Loucy (cell line): Measurements from ENCODE around the gene HOXB8.

Source experiments
- H2AFZ ChIP-seq: fragments of 200-600 bp; sonication (generic); 2 replicates; pipeline ENCODE4 v1.6.0; 2016; ENCODE audit warnings: antibody characterized with exemption, mild to moderate bottlenecking, low read length, moderate library complexity
- H3F3A ChIP-seq: fragments of 200-600 bp; 2 replicates; pipeline ENCODE4 v1.6.0; 2016; ENCODE audit warnings: antibody characterized with exemption, low read depth, mild to moderate bottlenecking
- H3K27me3 ChIP-seq: fragments of 200-600 bp; sonication (generic); 2 replicates; pipeline ENCODE4 v1.6.1; 2014; ENCODE audit warnings: low read length, mild to moderate bottlenecking; ENCODE audit not compliant: insufficient read depth, poor library complexity, severe bottlenecking
- H3K36me3 ChIP-seq: fragments of 200-600 bp; sonication (generic); 2 replicates; pipeline ENCODE4 v1.6.1; 2016; ENCODE audit warnings: low read length; ENCODE audit not compliant: insufficient read depth
- H3K4me1 ChIP-seq: fragments of 200-600 bp; sonication (generic); 2 replicates; pipeline ENCODE4 v1.5.1; 2014; ENCODE audit warnings: low read length, mild to moderate bottlenecking; ENCODE audit not compliant: insufficient read depth, poor library complexity, severe bottlenecking
- H3K4me2 ChIP-seq: fragments of 200-600 bp; sonication (generic); 2 replicates; pipeline ENCODE4 v1.6.0; 2014; ENCODE audit warnings: antibody characterized with exemption, low read length, low read depth, mild to moderate bottlenecking; ENCODE audit not compliant: poor library complexity, severe bottlenecking
- H3K4me3 ChIP-seq: fragments of 200-600 bp; sonication (generic); 2 replicates; pipeline ENCODE4 v1.5.1; 2014; ENCODE audit warnings: low read length, mild to moderate bottlenecking, mixed read lengths; ENCODE audit not compliant: poor library complexity, severe bottlenecking
- H3K79me2 ChIP-seq: fragments of 200-600 bp; sonication (generic); 2 replicates; pipeline ENCODE4 v1.6.1; 2014; ENCODE audit warnings: low read length; ENCODE audit not compliant: insufficient read depth
- H3K9ac ChIP-seq: fragments of 200-600 bp; sonication (generic); 2 replicates; pipeline ENCODE4 v1.6.0; 2014; ENCODE audit warnings: mild to moderate bottlenecking, low read depth, low read length, moderate library complexity; ENCODE audit not compliant: poor library complexity, severe bottlenecking
- H3K9me2 ChIP-seq: fragments of 200-600 bp; sonication (generic); replicated peaks from 2 replicates; pipeline ENCODE4 v1.6.1; 2016; ENCODE audit warnings: low read depth, low read length, mixed read lengths
- H3K9me3 ChIP-seq: fragments of 200-600 bp; sonication (generic); 2 replicates; pipeline ENCODE4 v1.6.1; 2014; ENCODE audit warnings: mild to moderate bottlenecking, antibody characterized with exemption, low read length, low read depth; ENCODE audit not compliant: insufficient read depth
- H4K20me1 ChIP-seq: fragments of 200-600 bp; sonication (generic); 2 replicates; pipeline ENCODE4 v1.6.0; 2014; ENCODE audit warnings: antibody characterized with exemption, low read length, mild to moderate bottlenecking; ENCODE audit not compliant: insufficient read depth, poor library complexity, severe bottlenecking
- EZH2phosphoT487 ChIP-seq: fragments of 200-600 bp; IDR thresholded peaks from 2 replicates; pipeline ENCODE4 v1.6.1; 2018; ENCODE audit warnings: antibody characterized with exemption, mild to moderate bottlenecking, moderate library complexity, borderline replicate concordance
- TF ChIP-seq, protein P1 (sequence below): fragments of 200-600 bp; sonication (generic); conservative IDR thresholded peaks from 2 replicates; pipeline ENCODE4 v1.5.1; 2014; ENCODE audit warnings: mild to moderate bottlenecking, antibody characterized with exemption, low read length

Gene HOXB8

DNA sequence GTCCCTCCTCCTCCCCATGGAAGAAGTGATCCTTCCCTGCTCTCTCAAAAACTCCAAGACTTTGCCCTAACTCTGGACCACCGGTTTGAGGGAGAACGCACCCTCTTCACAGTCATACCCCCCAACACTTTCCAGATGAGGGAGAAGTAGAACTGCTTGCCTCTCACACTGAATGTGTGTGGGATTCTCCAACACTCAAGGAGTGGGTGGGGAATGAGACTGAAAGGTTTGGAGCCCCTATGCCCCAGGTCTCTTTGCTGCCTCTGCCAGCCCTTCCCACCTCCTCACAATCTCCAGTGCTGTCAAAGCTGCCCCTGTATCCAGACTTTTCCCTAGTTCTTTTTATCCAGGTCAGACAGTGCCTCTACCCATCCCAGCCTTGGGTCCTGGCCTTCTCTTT lies 48.4 kb downstream of the HOXB8 start:
- H3K36me3 ChIP-seq: peaks cover 82% of the 10 kb centered on the region
- H2AFZ ChIP-seq: no peak overlapping the region
- H3K27me3 ChIP-seq: no peaks in the 10 kb centered on the region
- H3K9ac ChIP-seq: peak overlapping the region; percentile 95
- peaks cover 88% of the 10 kb centered on the region for H3K4me1 ChIP-seq
- H3F3A ChIP-seq: peaks cover 11% of the 10 kb centered on the region
- no peak for TF ChIP-seq EZH2phosphoT487
- TF ChIP-seq, protein P1, sequence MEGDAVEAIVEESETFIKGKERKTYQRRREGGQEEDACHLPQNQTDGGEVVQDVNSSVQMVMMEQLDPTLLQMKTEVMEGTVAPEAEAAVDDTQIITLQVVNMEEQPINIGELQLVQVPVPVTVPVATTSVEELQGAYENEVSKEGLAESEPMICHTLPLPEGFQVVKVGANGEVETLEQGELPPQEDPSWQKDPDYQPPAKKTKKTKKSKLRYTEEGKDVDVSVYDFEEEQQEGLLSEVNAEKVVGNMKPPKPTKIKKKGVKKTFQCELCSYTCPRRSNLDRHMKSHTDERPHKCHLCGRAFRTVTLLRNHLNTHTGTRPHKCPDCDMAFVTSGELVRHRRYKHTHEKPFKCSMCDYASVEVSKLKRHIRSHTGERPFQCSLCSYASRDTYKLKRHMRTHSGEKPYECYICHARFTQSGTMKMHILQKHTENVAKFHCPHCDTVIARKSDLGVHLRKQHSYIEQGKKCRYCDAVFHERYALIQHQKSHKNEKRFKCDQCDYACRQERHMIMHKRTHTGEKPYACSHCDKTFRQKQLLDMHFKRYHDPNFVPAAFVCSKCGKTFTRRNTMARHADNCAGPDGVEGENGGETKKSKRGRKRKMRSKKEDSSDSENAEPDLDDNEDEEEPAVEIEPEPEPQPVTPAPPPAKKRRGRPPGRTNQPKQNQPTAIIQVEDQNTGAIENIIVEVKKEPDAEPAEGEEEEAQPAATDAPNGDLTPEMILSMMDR: no peak
- H3K79me2 ChIP-seq: peaks cover 100% of the 10 kb centered on the region
- H3K4me2 ChIP-seq: peak overlapping the region; percentile 98
- H3K9me3 ChIP-seq: no peaks in the 10 kb centered on the region
- peaks cover 82% of the 10 kb centered on the region for H4K20me1 ChIP-seq
- peak overlapping the region; percentile 89 for H3K4me3 ChIP-seq
- H3K9me2 ChIP-seq: no peaks in the 10 kb centered on the region

DNA sequence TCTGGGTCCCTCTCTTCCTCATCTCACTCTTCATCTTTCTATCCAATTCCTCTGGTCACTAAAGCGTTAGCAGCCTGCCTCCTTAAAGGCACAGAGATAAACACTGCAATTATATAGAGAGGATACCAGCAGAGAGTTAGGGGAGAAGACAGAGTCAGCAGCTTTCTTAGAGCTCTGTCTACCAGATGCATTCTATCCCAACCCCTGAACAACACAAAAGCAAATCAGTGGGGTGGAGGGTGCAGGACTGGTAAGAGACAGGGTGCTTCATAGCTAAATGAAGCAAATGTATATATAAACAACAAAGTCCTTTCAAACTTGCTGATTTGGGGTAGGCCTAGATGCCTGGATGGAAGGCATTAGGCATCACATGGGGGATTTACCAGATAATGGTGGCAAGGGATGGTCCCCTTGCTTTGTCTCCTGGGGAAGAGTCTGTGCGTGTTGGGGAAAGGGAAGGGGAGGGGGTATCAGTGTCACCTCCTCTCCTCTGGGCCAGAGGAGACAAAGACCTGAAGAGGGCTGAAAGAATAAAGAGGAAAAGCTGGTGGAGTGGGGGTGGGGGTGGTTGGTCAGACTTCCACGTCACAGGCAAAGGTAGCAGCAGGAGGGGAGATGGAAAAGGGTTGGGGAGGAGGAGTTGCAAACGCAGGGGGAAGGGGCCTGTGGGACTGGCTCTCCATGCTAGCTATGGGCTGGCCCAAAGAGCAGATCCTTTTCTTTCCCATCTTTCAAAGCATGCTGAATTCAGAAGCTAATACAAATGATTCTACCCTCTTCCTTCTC lies 49.0 kb downstream of the HOXB8 start:
- Histone ChIP-seq H3K27me3 (no peaks in the 10 kb centered on the region), H3K79me2 (peaks cover 100% of the 10 kb centered on the region), H3K4me1 (peaks cover 89% of the 10 kb centered on the region), H3K36me3 (peaks cover 82% of the 10 kb centered on the region), H3K4me2 (peak overlapping the region; percentile 98), H2AFZ (no peak overlapping the region), H3K9me3 (no peaks in the 10 kb centered on the region), H4K20me1 (peaks cover 86% of the 10 kb centered on the region), H3F3A (peaks cover 11% of the 10 kb centered on the region), H3K9me2 (no peaks in the 10 kb centered on the region), H3K9ac (peak overlapping the region; percentile 95), H3K4me3 (peak overlapping the region; percentile 89)
- TF ChIP-seq EZH2phosphoT487: no peak
- TF ChIP-seq, protein P1: no peak

DNA sequence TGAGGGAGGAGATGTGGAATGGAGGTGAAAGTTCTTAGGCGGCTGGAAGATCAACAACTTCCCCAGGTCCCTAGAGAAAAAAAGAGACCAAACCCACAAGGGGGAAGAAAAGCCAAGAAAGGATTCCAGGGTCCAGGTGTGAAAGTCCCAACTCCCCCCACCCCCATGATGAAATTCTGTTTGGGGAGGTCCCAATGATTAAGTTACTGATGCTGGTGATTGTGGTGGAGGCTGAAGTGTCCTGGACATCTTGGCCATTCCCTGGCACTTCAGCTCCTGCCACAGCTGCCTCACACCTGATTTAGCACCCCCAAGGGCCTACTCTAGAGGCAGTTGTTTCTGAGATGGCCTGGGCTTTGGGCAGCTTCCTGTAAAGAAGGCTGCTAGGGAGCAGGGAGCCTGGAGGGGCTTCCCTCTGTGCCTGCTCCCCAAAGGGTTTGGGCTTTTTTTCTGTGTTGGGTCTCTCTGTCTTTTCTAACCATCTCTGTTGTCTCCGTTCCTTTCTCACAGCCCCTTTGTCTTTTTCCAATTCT lies 50.0 kb downstream of the HOXB8 start:
- peaks cover 89% of the 10 kb centered on the region for H3K4me1 ChIP-seq
- peaks cover 78% of the 10 kb centered on the region for H3K36me3 ChIP-seq
- TF ChIP-seq EZH2phosphoT487: no peak
- TF ChIP-seq, protein P1: no peak
- peaks cover 100% of the 10 kb centered on the region for H3K79me2 ChIP-seq
- H4K20me1 ChIP-seq: peaks cover 87% of the 10 kb centered on the region
- H3K27me3 ChIP-seq: no peaks in the 10 kb centered on the region
- peak overlapping the region; percentile 95 for H3K9ac ChIP-seq
- no peak overlapping the region for H2AFZ ChIP-seq
- H3F3A ChIP-seq: peaks cover 11% of the 10 kb centered on the region
- no peaks in the 10 kb centered on the region for H3K9me3 ChIP-seq
- H3K9me2 ChIP-seq: no peaks in the 10 kb centered on the region
- H3K4me2 ChIP-seq: peak overlapping the region; percentile 98
- H3K4me3 ChIP-seq: peak overlapping the region; percentile 89
